ENCODE measurements around the gene UBR4. TPM values are rescaled to one million over a fixed set of nuclear protein-coding genes. Genes with fewer than 3 reads are reported as not detected.
A peak's percentile ranks its signal among the peaks of the same experiment; 100 is the strongest.

Gene UBR4
- polyA plus RNA-seq, 2 of the 4 experiments (the other 2 are of a cell fraction): 55.8 to 74.3 TPM

DNA sequence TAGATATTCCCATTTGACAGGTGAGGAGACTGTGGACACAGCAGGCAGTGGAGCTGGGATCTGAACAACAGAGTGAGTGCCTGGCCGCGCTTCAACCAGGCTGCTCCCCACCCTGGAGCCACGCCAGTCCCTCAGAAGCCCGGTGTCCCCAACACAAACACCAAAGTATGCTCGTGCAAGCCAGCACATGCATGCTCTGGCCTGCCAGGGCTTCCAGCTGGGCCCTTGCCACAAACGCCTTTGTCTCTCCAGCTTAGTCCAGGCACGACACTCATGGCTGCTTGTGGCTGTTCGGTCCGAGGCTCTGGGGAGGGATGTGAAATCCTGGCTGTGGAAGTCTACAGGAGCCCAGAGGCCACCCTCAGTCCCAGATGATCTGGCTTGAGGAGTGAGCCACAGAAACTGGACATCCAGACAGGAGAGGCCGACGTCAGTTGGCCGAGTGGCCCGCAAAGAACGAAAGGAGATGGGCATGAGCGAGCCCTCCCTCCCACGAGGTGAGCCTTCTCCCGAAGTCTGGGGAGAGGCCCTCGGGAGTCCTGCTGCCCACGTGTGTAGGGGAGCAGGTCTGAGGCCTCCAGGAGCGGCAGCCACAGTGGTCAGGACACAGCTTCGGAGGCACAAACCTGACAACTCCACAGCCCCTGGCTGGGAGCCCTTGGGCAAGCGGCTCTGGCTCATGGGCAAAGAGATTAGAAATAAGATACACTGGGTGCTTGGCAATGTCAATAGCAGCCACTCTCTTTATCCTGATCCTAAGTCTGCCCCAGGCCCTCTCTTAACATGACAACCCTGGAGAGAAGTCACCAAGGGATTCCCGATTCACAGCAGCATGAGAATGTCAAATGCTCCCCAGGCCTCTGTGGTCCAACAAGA is 136.5 kb downstream of the UBR4 start:
- ATAC-seq (no peak), DNase-seq (ENCODE audit: low read depth in 1 of 2, low spot score in 1 of 2) (no peak), FAIRE-seq (no peak)
- H3K4me3 ChIP-seq: no peak overlapping the region
- POLR2A ChIA-PET: no interaction called here
- no peaks in the 10 kb centered on the region for H3K9me3 ChIP-seq
- H3K4me1 ChIP-seq: peaks cover 7% of the 10 kb centered on the region
- TF ChIP-seq MAZ (IDR thresholded peaks at IDR 0.05; ENCODE audit: borderline replicate concordance, low read depth, low read length) (no peak), NR3C1 (IDR thresholded peaks at IDR 0.05) (no peak), PBX3 (IDR thresholded peaks at IDR 0.05) (no peak), CHD4 (IDR thresholded peaks at IDR 0.05; ENCODE audit: borderline replicate concordance) (no peak), HDAC2 (IDR thresholded peaks at IDR 0.05) (no peak)
- no peak overlapping the region for H3K27ac ChIP-seq
- H3K4me2 ChIP-seq: no peak overlapping the region
- CTCF ChIA-PET: interaction anchor here (0.8 to 4.2 kb wide), 7 partner anchors 10 to 166 kb away, joined by 3 to 17 read pairs (median 4); no protein-coding TSS in a partner anchor
- WGBS (ENCODE audit: missing lambda C conversion rate): 89% methylated on average over 15 of the region's 23 CpGs

DNA sequence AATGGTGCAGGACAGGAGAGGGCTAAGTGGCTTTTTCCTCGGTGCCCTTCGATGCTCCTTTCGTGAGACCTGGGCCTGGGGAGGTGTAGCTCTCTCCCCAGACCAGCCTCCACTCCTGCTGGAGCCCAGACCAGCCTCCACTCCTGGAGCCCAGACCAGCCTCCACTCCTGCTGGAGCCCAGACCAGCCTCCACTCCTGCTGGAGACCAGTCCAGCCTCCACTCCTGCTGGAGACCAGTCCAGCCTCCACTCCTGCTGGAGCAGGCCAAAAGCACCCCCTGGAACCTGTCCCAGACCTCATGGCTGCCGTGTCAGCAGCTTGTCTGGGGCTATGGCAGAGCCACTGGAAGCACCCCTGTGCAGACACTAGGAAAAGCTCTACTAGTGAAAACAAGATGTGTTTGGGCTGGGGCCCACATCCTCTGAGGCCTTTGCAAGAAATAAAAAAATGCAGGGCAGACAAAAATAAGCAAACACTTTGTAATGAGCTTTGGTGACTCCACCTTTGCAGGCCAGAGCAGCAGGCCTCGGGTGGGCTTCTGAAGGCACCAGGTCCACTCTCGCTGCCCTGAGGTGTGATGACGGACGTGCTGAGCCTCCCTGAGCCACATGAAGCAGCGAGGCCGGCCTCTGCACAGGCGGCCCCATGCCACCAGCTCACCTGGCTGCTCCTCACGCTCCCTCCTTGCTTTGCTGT is 137.6 kb downstream of the UBR4 start:
- Histone ChIP-seq H3K4me2 (no peak overlapping the region), H3K27ac (peak overlapping the region in 1 of 2 experiments; percentile 49; a peak in 2 of 6 replicates), H3K4me1 (peaks cover 16% of the 10 kb centered on the region), H3K4me3 (no peak overlapping the region), H3K9me3 (no peaks in the 10 kb centered on the region)
- CTCF ChIA-PET: interaction anchor here (0.8 to 4.2 kb wide), 7 partner anchors 17 to 188 kb away, joined by 3 to 17 read pairs (median 3); no protein-coding TSS in a partner anchor
- WGBS (ENCODE audit: missing lambda C conversion rate): over 99% methylated on average over 11 of the region's 12 CpGs
- FAIRE-seq (no peak), DNase-seq (ENCODE audit: low read depth in 1 of 2, low spot score in 1 of 2) (no peak), ATAC-seq (no peak)
- POLR2A ChIA-PET: no interaction called here
- TF ChIP-seq FOSB (CRISPR knock-in tag; IDR thresholded peaks at IDR 0.05) (no peak), TFCP2L1 (CRISPR knock-in tag; IDR thresholded peaks at IDR 0.05) (no peak), CBX8 (IDR thresholded peaks at IDR 0.05) (no peak), NFE2L2 (conservative IDR thresholded peaks at IDR 0.05; ENCODE audit: low read length) (no peak), HOXB5 (CRISPR knock-in tag; IDR thresholded peaks at IDR 0.05) (no peak), HEYL (CRISPR knock-in tag; IDR thresholded peaks at IDR 0.05) (no peak), USF2 (IDR thresholded peaks at IDR 0.05) (no peak), TP53 (CRISPR knock-in tag; IDR thresholded peaks at IDR 0.05) (no peak), NR3C1 (IDR thresholded peaks at IDR 0.05) (no peak)

DNA sequence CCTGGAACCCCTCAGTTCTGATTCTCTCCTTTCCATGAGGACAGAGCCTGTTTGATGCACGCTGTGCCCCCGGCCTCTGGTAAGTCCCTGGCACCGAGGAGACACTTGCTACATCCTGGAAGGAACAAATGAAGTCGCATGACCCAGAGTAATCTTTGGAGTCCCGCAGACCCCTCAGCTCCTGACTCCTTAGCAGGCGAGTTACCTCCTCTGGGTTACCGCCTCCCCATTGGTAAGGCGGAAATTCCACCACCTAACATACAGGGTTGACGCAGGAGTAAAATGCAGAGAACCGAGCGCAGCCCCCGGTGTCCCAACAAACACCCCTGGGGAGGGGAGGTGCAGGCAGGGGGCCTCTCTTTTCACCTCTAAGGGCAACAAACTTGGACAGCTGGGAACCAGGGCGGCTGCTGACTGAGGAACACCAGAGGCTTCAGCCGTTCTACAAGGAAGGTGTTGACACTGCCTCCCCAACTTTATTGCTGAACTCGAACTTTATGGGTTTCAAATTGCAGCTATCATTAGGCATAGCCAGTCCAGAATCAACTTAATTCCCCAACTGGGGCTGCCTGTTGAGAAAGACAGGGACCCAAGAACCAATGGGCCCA is 138.3 kb downstream of the UBR4 start:
- Histone ChIP-seq H3K4me2 (no peak overlapping the region), H3K4me3 (no peak overlapping the region), H3K27ac (peak overlapping the region in 1 of 2 experiments; percentile 49; a peak in 2 of 6 replicates), H3K4me1 (peaks cover 22% of the 10 kb centered on the region), H3K9me3 (no peaks in the 10 kb centered on the region)
- ATAC-seq: no peak
- no peak for FAIRE-seq
- POLR2A ChIA-PET: no interaction called here
- CTCF ChIA-PET: interaction anchor here (0.9 to 4.2 kb wide), 7 partner anchors 8 to 187 kb away, joined by 3 to 17 read pairs (median 3); no protein-coding TSS in a partner anchor
- 90% methylated on average over 11 of the region's 15 CpGs for WGBS (ENCODE audit: missing lambda C conversion rate)
- DNase-seq (ENCODE audit: low read depth in 1 of 2, low spot score in 1 of 2): no peak
- TF ChIP-seq ZFP36 (IDR thresholded peaks at IDR 0.05; ENCODE audit: borderline replicate concordance, partially characterized antibody): no peak
- no peak for TF ChIP-seq ESRRA (IDR thresholded peaks at IDR 0.05; ENCODE audit: borderline replicate concordance, low read length)
- no peak for TF ChIP-seq MAZ (IDR thresholded peaks at IDR 0.05; ENCODE audit: borderline replicate concordance, low read depth, low read length)
- no peak for TF ChIP-seq SMC3 (IDR thresholded peaks at IDR 0.05)
- no peak for TF ChIP-seq POLR2AphosphoS2 (conservative IDR thresholded peaks at IDR 0.05; ENCODE audit: low read length)
- TF ChIP-seq MAFK (IDR thresholded peaks at IDR 0.05; ENCODE audit: partially characterized antibody): no peak
- TF ChIP-seq KDM1A (IDR thresholded peaks at IDR 0.05; ENCODE audit: low read depth): no peak
- TF ChIP-seq NFE2L2 (conservative IDR thresholded peaks at IDR 0.05; ENCODE audit: low read length): no peak
- no peak for TF ChIP-seq CHD4 (IDR thresholded peaks at IDR 0.05; ENCODE audit: borderline replicate concordance)
- no peak for TF ChIP-seq MAX (IDR thresholded peaks at IDR 0.05)
- TF ChIP-seq CHD2 (IDR thresholded peaks at IDR 0.05; ENCODE audit: low read length, partially characterized antibody): no peak
- TF ChIP-seq JUNB (IDR thresholded peaks at IDR 0.05): no peak
- TF ChIP-seq JUN (IDR thresholded peaks at IDR 0.05): no peak
- no peak for TF ChIP-seq FOXS1 (CRISPR knock-in tag; IDR thresholded peaks at IDR 0.05)
- no peak for TF ChIP-seq USF2 (IDR thresholded peaks at IDR 0.05)
- TF ChIP-seq GATA3 (IDR thresholded peaks at IDR 0.05; ENCODE audit: borderline replicate concordance): no peak
- TF ChIP-seq HOXB5 (CRISPR knock-in tag; IDR thresholded peaks at IDR 0.05): no peak
